MCF 10A (cell line): ENCODE data around the gene ATP7B. TPM values are rescaled to one million over a fixed set of nuclear protein-coding genes. Genes with fewer than 3 reads are reported as not detected.

Experiments
- BruUV-seq: library from RNA; stranded (reverse); fragments of 400-500 nt; replicated peaks from 2 replicates; lab custom pipeline; 2021; lab: Mats Ljungman, UMichigan
- CTCF ChIA-PET: fragments of 300-600 bp; sonication (Branson Sonifier 250); formaldehyde crosslinking; extraction: SDS; loops from one replicate; lab custom pipeline; 2021; ENCODE audit warnings: antibody characterized with exemption, inconsistent platforms; lab: Yijun Ruan, JAX
- POLR2A ChIA-PET: fragments of 300-600, 350-650 bp; sonication (Branson Sonifier 250); formaldehyde crosslinking; extraction: SDS; loops from one replicate; lab custom pipeline; 2020; ENCODE audit warnings: antibody characterized with exemption, inconsistent platforms; lab: Yijun Ruan, JAX
- DNase-seq: peaks from one replicate; pipeline ENCODE4 v3.0.0-alpha.2; 2018; ENCODE audit not compliant: unreplicated experiment
- H3K27ac Mint-ChIP-seq: one replicate; pipeline ENCODE4 v1.8.0; 2022; ENCODE audit warnings: mild to moderate bottlenecking, low read depth, mixed read lengths; ENCODE audit not compliant: unreplicated experiment
- H3K27me3 Mint-ChIP-seq: one replicate; pipeline ENCODE4 v1.8.0; 2022; ENCODE audit warnings: mixed read lengths; ENCODE audit not compliant: insufficient read depth, unreplicated experiment
- H3K36me3 Mint-ChIP-seq: one replicate; pipeline ENCODE4 v1.8.0; 2022; ENCODE audit warnings: mild to moderate bottlenecking, moderate library complexity, mixed read lengths; ENCODE audit not compliant: insufficient read depth, unreplicated experiment
- H3K4me1 Mint-ChIP-seq: one replicate; pipeline ENCODE4 v1.8.0; 2022; ENCODE audit warnings: mixed read lengths; ENCODE audit not compliant: insufficient read depth, unreplicated experiment
- H3K4me3 Mint-ChIP-seq: one replicate; pipeline ENCODE4 v1.8.0; 2022; ENCODE audit warnings: mild to moderate bottlenecking, moderate library complexity, mixed read lengths; ENCODE audit not compliant: unreplicated experiment
- H3K9me3 Mint-ChIP-seq: one replicate; pipeline ENCODE4 v1.8.0; 2022; ENCODE audit warnings: mixed read lengths; ENCODE audit not compliant: unreplicated experiment
- CTCF ChIP-seq: fragments of 200-600 bp; IDR thresholded peaks from one replicate; pipeline ENCODE4 v1.8.0; 2022; ENCODE audit warnings: antibody characterized with exemption, mild to moderate bottlenecking; ENCODE audit not compliant: unreplicated experiment
- intact Hi-C: fragments of 100-400 bp; cut with micrococcal nuclease; formaldehyde crosslinking; loops from 2 replicates; pipeline ENCODE4 v1.14.1; 2022
- total RNA-seq: library from RNA; stranded (reverse); gene quantifications from 2 replicates; pipeline ENCODE4 v1.2.3, GENCODE V29; 2022

The ATP7B gene
- total RNA-seq, 1 experiment from 2014 or later, result 3.2 TPM

- intact Hi-C loops, result no loop called here
- Mint-ChIP-seq H3K27me3 (no peaks in the 10 kb centered on the region), H3K27ac (no peak overlapping the region), H3K9me3 (peaks cover 10% of the 10 kb centered on the region), H3K4me3 (no peak overlapping the region), H3K4me1 (peaks cover 6% of the 10 kb centered on the region), H3K36me3 (no peaks in the 10 kb centered on the region)
- BruUV-seq, result no TSS peak
- ChIA-PET POLR2A (no interaction called here), CTCF (interaction anchor here (0.7 kb wide), 1 partner anchor 47 kb away, joined by 3 read pairs; no protein-coding TSS in a partner anchor)
- DNase-seq, result no peak
- no peak for TF ChIP-seq CTCF
Measured at GRCh38 chr13:51946163-51946669, 65.0 kb downstream of the ATP7B start.

- no peak for DNase-seq
- no peak overlapping the region for H3K4me3 Mint-ChIP-seq
- H3K27me3 Mint-ChIP-seq, result no peaks in the 10 kb centered on the region
- no peak for TF ChIP-seq CTCF
- BruUV-seq, result no TSS peak
- H3K9me3 Mint-ChIP-seq, result no peaks in the 10 kb centered on the region
- ChIA-PET CTCF (interaction anchor here (0.7 kb wide), 1 partner anchor 10 kb away, joined by 3 read pairs; no protein-coding TSS in a partner anchor), POLR2A (no interaction called here)
- H3K27ac Mint-ChIP-seq, result no peak overlapping the region
- H3K4me1 Mint-ChIP-seq, result peaks cover 6% of the 10 kb centered on the region
- no peaks in the 10 kb centered on the region for H3K36me3 Mint-ChIP-seq
- intact Hi-C loops, result no loop called here
Measured at GRCh38 chr13:51945149-51945548, 66.1 kb downstream of the ATP7B start.

GRCh38 chr13:51944428-51944827, 66.8 kb downstream of the ATP7B start:
- intact Hi-C loops, result no loop called here
- no peak overlapping the region for H3K4me3 Mint-ChIP-seq
- BruUV-seq, result no TSS peak
- no peak for DNase-seq
- H3K27ac Mint-ChIP-seq, result no peak overlapping the region
- ChIA-PET POLR2A (no interaction called here), CTCF (interaction anchor here (1.1 kb wide), 1 partner anchor 49 kb away, joined by 3 read pairs; no protein-coding TSS in a partner anchor)
- H3K4me1 Mint-ChIP-seq, result peaks cover 6% of the 10 kb centered on the region
- no peak for TF ChIP-seq CTCF
- no peaks in the 10 kb centered on the region for H3K27me3 Mint-ChIP-seq
- no peaks in the 10 kb centered on the region for H3K36me3 Mint-ChIP-seq
- H3K9me3 Mint-ChIP-seq, result no peaks in the 10 kb centered on the region

- H3K27ac Mint-ChIP-seq, result no peak overlapping the region
- H3K4me1 Mint-ChIP-seq, result peaks cover 6% of the 10 kb centered on the region
- no peak for DNase-seq
- TF ChIP-seq CTCF, result no peak
- H3K27me3 Mint-ChIP-seq, result no peaks in the 10 kb centered on the region
- CTCF ChIA-PET, result interaction anchor here (1.1 kb wide), 1 partner anchor 48 kb away, joined by 3 read pairs; no protein-coding TSS in a partner anchor
- H3K9me3 Mint-ChIP-seq, result no peaks in the 10 kb centered on the region
- POLR2A ChIA-PET, result no interaction called here
- intact Hi-C loops, result no loop called here
- no peaks in the 10 kb centered on the region for H3K36me3 Mint-ChIP-seq
- no peak overlapping the region for H3K4me3 Mint-ChIP-seq
- BruUV-seq, result no TSS peak
Measured at GRCh38 chr13:51943721-51944120, 67.5 kb downstream of the ATP7B start.
